Effector memory CD4-positive, alpha-beta T cell (primary cell): ENCODE measurements around the gene ANKRD63.
A peak's percentile ranks its signal among the peaks of the same experiment; 100 is the strongest.

Source experiments
- DNase-seq, 3 donors: peaks; one replicate each; pipeline ENCODE4 v3.0.0-alpha.2; 2020
- H3K27ac ChIP-seq: 2 replicates; pipeline ENCODE4 v1.7.0; 2013; ENCODE audit warnings: mild to moderate bottlenecking, low read length, moderate library complexity; ENCODE audit not compliant: insufficient read depth, poor library complexity, severe bottlenecking
- H3K27me3 ChIP-seq: replicated peaks from 2 replicates; pipeline ENCODE4 v1.7.0; 2013; ENCODE audit warnings: mild to moderate bottlenecking, low read length; ENCODE audit not compliant: insufficient read depth, control insufficient read depth, poor library complexity, severe bottlenecking
- H3K36me3 ChIP-seq: 2 replicates; pipeline ENCODE4 v1.7.0; 2013; ENCODE audit warnings: mild to moderate bottlenecking, low read length, moderate library complexity; ENCODE audit not compliant: control insufficient read depth, insufficient read depth
- H3K4me1 ChIP-seq: 2 replicates; pipeline ENCODE4 v1.7.0; 2013; ENCODE audit warnings: low read length, mild to moderate bottlenecking; ENCODE audit not compliant: control insufficient read depth, insufficient read depth, poor library complexity, severe bottlenecking
- H3K4me3 ChIP-seq: 2 replicates; pipeline ENCODE4 v1.7.0; 2013; ENCODE audit warnings: low read length, low read depth, mild to moderate bottlenecking; ENCODE audit not compliant: insufficient read depth, poor library complexity, severe bottlenecking
- H3K9me3 ChIP-seq: 2 replicates; pipeline ENCODE4 v1.7.0; 2013; ENCODE audit warnings: mild to moderate bottlenecking, low read length, moderate library complexity; ENCODE audit not compliant: control insufficient read depth

The ANKRD63 gene

GRCh38 chr15:40325188-40325587, 42.3 kb upstream of the ANKRD63 start:
- DNase-seq, result no peak
- no peaks in the 10 kb centered on the region for H3K9me3 ChIP-seq
- H3K27me3 ChIP-seq, result no peaks in the 10 kb centered on the region
- H3K36me3 ChIP-seq, result no peaks in the 10 kb centered on the region
- H3K4me3 ChIP-seq, result no peak overlapping the region
- H3K27ac ChIP-seq, result no peak overlapping the region
- H3K4me1 ChIP-seq, result peaks cover 7% of the 10 kb centered on the region

DNA sequence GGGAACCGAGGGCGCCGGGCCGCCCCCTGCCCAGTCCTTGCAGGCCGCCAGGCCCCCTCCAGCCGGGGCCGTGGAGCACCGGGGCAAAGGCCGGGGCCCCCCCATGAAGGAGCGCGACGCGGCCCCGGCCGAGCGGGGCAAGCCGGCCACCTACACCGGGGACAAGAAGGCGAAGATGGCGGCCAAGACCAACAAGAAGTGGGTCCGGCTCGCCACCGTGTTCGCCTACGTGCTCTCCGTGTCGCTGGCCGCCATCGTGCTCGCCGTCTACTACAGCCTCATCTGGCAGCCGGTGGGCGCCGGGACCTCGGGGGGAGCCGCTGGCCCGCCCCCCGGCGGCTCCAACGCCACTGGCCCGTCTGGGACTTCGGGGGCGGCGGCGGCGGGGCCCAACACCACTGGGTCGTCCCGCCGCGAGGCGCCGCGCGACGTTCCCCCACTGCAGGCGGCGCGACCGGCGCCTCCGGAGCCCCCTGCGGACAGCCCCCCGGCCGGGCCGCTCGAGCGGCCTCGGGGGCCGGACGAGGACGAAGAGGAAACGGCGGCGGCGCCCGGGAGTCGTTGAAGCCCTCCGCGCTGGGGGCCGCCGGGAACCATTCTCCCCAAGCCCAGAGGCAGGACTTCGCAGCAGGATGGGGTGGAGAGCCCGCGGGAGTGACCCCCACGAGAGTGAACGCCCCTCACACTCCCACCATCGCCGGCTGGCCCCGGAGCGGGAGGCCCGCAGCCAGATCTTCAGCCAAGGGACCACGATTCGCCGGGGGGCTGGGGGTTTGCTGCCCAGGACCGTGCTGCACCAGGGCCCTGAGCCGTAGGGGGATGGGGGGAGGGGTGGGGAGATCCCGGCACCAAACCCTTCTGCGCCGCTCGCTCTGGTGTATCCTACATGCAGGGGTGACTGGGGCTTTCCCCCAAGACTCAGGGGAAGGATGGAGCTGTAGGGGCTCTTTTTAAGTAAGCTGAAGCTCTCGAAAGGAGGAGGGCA, 41.4 kb upstream of the ANKRD63 start:
- Histone ChIP-seq H3K27me3 (no peaks in the 10 kb centered on the region), H3K4me3 (peak overlapping the region; percentile 48), H3K9me3 (no peaks in the 10 kb centered on the region), H3K4me1 (peaks cover 7% of the 10 kb centered on the region), H3K36me3 (no peaks in the 10 kb centered on the region), H3K27ac (no peak overlapping the region)
- no peak for DNase-seq

DNA sequence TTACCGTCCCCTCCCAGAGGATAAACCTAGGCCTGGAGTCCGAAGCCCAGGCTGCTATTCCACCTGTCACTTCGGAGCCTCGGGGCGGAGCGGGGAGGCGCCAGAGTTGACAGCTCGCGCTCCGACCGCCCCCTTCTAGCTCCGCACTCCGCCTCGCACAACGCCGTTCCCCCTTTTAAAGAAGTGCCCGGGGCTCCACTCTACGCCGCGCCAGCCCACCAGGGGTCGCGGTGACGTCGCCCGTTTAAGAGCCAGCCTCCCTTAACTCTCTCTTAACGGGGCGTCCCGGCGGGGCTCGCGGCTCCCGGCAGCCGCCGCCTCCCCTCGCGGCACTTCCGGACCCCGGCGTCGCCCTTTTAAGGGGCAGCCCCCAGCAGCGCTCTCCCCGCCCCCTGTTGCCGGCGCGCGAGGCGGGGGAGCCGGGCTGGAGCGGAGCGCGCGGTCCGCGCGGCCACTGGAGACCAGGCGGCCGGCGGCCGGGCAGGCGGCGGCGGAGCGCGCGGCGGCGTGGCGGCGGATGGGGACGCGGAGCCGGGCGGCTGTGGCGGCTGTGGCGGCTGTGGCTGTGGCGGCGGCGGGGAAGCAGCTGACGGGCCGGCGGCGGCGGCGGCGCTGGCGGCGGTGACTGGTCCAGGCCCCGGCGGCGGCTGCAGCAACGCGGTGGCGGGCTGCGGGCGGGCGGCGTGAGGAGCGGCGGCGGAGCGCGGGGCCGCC, 40.5 kb upstream of the ANKRD63 start, which contains the start of gene INAFM2:
Gene INAFM2, plus strand, starts transcription at position 454 of the 714 bp plus-strand sequence. CDS start 364 bp downstream, outside the sequence.
- Histone ChIP-seq H3K4me3 (peak within 1 kb of the TSS; percentile 48), H3K27ac (peak within 1 kb of the TSS; percentile 59), H3K27me3 (no peaks in the 10 kb centered on the region), H3K9me3 (no peaks in the 10 kb centered on the region), H3K4me1 (peaks cover 7% of the 10 kb centered on the region), H3K36me3 (no peaks in the 10 kb centered on the region)
- peak; percentile 82 to 84 (median 82) for DNase-seq

DNA sequence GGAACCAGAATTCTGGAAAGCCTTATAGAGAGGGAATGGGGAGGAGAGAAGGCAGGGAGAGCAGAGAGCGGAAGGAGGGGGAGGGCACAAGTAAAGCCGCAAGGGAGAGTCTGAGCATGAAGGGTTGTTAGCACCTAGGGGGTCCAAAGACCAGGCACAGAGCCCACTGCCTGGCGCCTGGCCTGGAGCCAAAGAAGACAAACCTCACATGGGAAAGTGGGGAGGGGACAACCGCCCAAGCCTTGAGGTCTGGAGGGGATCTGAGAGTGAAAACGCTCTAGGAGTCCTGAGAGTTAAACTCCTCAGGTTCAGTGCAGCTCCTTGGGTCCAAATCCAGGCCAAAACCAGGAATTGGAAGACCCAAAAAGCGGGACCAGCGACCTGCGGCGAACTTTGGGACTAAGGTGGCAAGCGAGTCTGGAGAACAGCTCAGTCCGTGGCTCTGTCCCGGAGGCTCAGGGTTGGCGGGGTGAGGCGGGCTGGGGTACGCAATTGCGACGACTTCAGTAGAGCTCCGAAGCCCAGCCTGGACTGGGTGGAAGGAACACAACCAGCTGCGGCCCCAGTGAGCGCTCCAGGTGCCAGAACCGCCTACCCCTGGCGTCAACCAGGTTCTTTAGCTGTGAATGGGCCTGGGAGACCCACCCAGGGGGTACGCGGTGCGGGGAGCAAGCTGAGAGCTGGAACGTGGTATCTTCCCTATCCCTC, 39.8 kb upstream of the ANKRD63 start:
- H3K27me3 ChIP-seq, result no peaks in the 10 kb centered on the region
- peaks cover 7% of the 10 kb centered on the region for H3K4me1 ChIP-seq
- no peaks in the 10 kb centered on the region for H3K9me3 ChIP-seq
- H3K36me3 ChIP-seq, result no peaks in the 10 kb centered on the region
- peak overlapping the region; percentile 59 for H3K27ac ChIP-seq
- H3K4me3 ChIP-seq, result peak overlapping the region; percentile 20
- DNase-seq, result no peak

DNA sequence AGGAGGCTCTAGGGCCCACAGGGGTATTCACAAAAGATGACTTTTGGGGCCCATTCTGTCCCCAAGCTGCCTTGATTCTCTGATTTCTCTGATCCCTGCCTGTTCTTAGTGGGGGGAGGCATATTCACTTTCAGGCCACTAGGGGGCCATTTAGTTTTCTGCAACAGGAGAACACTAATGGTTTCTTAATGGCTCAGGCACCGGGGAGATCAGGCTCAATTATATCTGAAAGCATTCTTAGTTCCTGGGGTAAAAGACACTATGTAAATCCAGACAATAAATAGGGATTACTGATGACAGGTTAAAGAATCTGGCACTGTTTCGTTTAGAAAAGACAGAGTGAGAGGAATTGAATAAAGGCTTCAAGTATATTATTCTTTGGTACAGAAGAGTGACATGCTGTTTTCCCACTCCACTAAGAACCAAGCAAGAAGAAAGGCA, 38.1 kb upstream of the ANKRD63 start:
- peak in 2 of 3 donors; percentile 20 to 38 for DNase-seq
- H3K27ac ChIP-seq, result no peak overlapping the region

DNA sequence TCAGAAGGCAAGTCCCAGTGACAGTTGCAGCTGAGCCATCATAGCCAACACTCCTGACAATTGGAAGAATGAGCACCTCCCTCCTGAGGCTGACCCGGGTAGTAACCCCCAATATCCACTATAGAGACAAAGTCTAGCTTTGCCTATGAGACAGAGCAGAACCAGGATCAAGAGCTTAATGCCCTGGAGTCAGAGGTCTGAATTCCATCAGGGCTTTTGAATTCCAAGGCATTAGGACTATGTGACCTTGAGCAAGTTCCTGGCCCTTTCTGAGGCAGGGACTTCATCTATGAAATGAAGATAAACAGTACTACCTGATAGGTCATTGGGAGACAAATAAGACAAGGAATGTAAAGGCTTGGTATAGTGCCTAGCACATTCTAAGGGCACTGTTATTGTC, 37.5 kb upstream of the ANKRD63 start:
- Histone ChIP-seq H3K27me3 (no peaks in the 10 kb centered on the region), H3K9me3 (no peaks in the 10 kb centered on the region), H3K27ac (no peak overlapping the region), H3K4me3 (no peak overlapping the region), H3K36me3 (no peaks in the 10 kb centered on the region), H3K4me1 (peaks cover 7% of the 10 kb centered on the region)
- no peak for DNase-seq

More for the DNA sequence above, 38.1 kb upstream of the ANKRD63 start:
- Histone ChIP-seq H3K9me3 (no peaks in the 10 kb centered on the region), H3K4me3 (no peak overlapping the region), H3K27me3 (no peaks in the 10 kb centered on the region), H3K36me3 (no peaks in the 10 kb centered on the region), H3K4me1 (peaks cover 7% of the 10 kb centered on the region)

DNA sequence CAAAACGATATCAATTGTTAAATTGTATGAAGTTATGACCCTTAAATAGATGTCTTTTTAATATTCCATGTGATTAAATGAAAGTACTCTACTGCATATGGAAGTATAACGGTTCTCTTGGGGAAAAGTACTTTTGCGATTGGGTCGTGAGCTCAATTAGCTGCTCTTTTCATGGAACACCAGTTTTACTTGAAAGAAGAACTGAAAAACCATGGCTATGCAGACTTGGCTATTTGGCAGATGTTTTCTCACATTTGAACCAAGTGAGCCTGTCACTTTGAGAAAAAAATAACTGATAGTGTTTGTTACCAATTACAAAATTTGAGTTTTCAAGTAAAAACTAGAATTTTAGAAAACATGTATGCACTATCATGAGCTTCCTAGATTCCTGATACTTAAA, 34.7 kb upstream of the ANKRD63 start:
- Histone ChIP-seq H3K4me1 (no peaks in the 10 kb centered on the region), H3K9me3 (no peaks in the 10 kb centered on the region), H3K4me3 (no peak overlapping the region), H3K27ac (no peak overlapping the region), H3K27me3 (no peaks in the 10 kb centered on the region), H3K36me3 (no peaks in the 10 kb centered on the region)
- DNase-seq, result no peak

GRCh38 chr15:40316931-40317330, 34.1 kb upstream of the ANKRD63 start:
- no peak overlapping the region for H3K27ac ChIP-seq
- H3K4me1 ChIP-seq, result no peaks in the 10 kb centered on the region
- no peak overlapping the region for H3K4me3 ChIP-seq
- no peaks in the 10 kb centered on the region for H3K9me3 ChIP-seq
- H3K27me3 ChIP-seq, result no peaks in the 10 kb centered on the region
- no peaks in the 10 kb centered on the region for H3K36me3 ChIP-seq
- no peak for DNase-seq

GRCh38 chr15:40314723-40315276, 31.9 kb upstream of the ANKRD63 start:
- H3K36me3 ChIP-seq, result no peaks in the 10 kb centered on the region
- H3K4me1 ChIP-seq, result no peaks in the 10 kb centered on the region
- H3K27ac ChIP-seq, result no peak overlapping the region
- no peak overlapping the region for H3K4me3 ChIP-seq
- H3K27me3 ChIP-seq, result no peaks in the 10 kb centered on the region
- no peak for DNase-seq
- H3K9me3 ChIP-seq, result no peaks in the 10 kb centered on the region
